SK-N-MC (cell line): ENCODE results near the gene PES1.

Source experiments
- EZH2 ChIP-seq: fragments of 200-600 bp; sonication (generic); IDR thresholded peaks from one replicate; pipeline ENCODE4 v1.6.1; 2017; ENCODE audit warnings: antibody characterized with exemption
- POLR2AphosphoS5 ChIP-seq: IDR thresholded peaks from 2 replicates; pipeline ENCODE4 v1.6.1; 2012; ENCODE audit warnings: mild to moderate bottlenecking, low read depth, low read length, borderline replicate concordance

- TF ChIP-seq EZH2 (no peak), POLR2AphosphoS5 (peak; percentile 38; the same call in 1 of the 2 replicates)
Observed at GRCh38 chr22:30635273-30636225, 43.8 kb upstream of the PES1 start, which contains the start of gene SLC35E4.
